GM18951 (cell line): ENCODE measurements around the gene VAC14.
"Not testable (repeated sequence)": the region's sequence is repeated elsewhere in the genome, so short reads cannot be mapped to it uniquely, and the experiment has no call there.

ENCODE experiments used
- POLR2A ChIP-seq: IDR thresholded peaks from 4 replicates; pipeline ENCODE4 v1.6.1; 2011; ENCODE audit warnings: mild to moderate bottlenecking; ENCODE audit not compliant: insufficient read length, insufficient read depth; ENCODE audit errors: extremely low read depth
- in situ Hi-C: fragments of 300-500 bp; cut with MboI; formaldehyde crosslinking; loops from one replicate; pipeline ENCODE4 v1.12.0; 2022; ENCODE audit warnings: low sequenced_read_pairs, mixed read lengths, inconsistent platforms; ENCODE audit not compliant: unreplicated experiment

The VAC14 gene

GRCh38 chr16:70749006-70749678, 51.8 kb downstream of the VAC14 start:
- in situ Hi-C loops: no loop called here

GRCh38 chr16:70747703-70748631, 53.0 kb downstream of the VAC14 start:
- in situ Hi-C loops: no loop called here
- no peak for TF ChIP-seq POLR2A

More at GRCh38 chr16:70749006-70749678, 51.8 kb downstream of the VAC14 start:
- no peak for TF ChIP-seq POLR2A

GRCh38 chr16:70746708-70747424, 54.1 kb downstream of the VAC14 start:
- in situ Hi-C loops: no loop called here
- TF ChIP-seq POLR2A: no peak

GRCh38 chr16:70746040-70746707, 54.8 kb downstream of the VAC14 start:
- in situ Hi-C loops: no loop called here
- TF ChIP-seq POLR2A: no peak

- TF ChIP-seq POLR2A: no peak
- in situ Hi-C loops: no loop called here
Observed at GRCh38 chr16:70745536-70746025, 55.4 kb downstream of the VAC14 start.

GRCh38 chr16:70744366-70744765, 56.6 kb downstream of the VAC14 start:
- no peak for TF ChIP-seq POLR2A
- in situ Hi-C loops: no loop called here

GRCh38 chr16:70743791-70744190, 57.2 kb downstream of the VAC14 start:
- in situ Hi-C loops: no loop called here
- TF ChIP-seq POLR2A: no peak

GRCh38 chr16:70742967-70743366, 58.0 kb downstream of the VAC14 start:
- in situ Hi-C loops: not testable (repeated sequence)

- TF ChIP-seq POLR2A: no peak
- in situ Hi-C loops: no loop called here
Observed at GRCh38 chr16:70741783-70742125, 59.2 kb downstream of the VAC14 start.

GRCh38 chr16:70740914-70741782, 59.8 kb downstream of the VAC14 start:
- in situ Hi-C loops: no loop called here
- TF ChIP-seq POLR2A: no peak

GRCh38 chr16:70740174-70740913, 60.6 kb downstream of the VAC14 start:
- no peak for TF ChIP-seq POLR2A
- in situ Hi-C loops: no loop called here
